Left kidney (tissue), 8 donors: ENCODE data around the gene PGLYRP2. TPM values are rescaled to one million over a fixed set of nuclear protein-coding genes. Genes with fewer than 3 reads are reported as not detected.
"Not testable (repeated sequence)": the region's sequence is repeated elsewhere in the genome, so short reads cannot be mapped to it uniquely, and the experiment has no call there.

Experiments
- DNase-seq: peaks from one replicate; pipeline ENCODE4 v3.0.0-alpha.2; 2013
- long read RNA-seq, 8 donors: transcript quantifications; one replicate each; lab custom pipeline, GENCODE V29; 2026
- polyA plus RNA-seq: library from polyadenylated mRNA; unstranded; fragments of 120-200 nt; gene quantifications from one replicate; pipeline ENCODE4 v1.2.1, GENCODE V29; 2013; ENCODE audit not compliant: insufficient read length

PGLYRP2 gene
- polyA plus RNA-seq = not detected
- long read RNA-seq, donor 1 = 0 reads
- long read RNA-seq, donor 2 = 0 reads
- long read RNA-seq, donor 3 = 0 reads
- long read RNA-seq, donor 4 = 0 reads
- long read RNA-seq, donor 5 = 0 reads
- long read RNA-seq, donor 6 = 0 reads
- long read RNA-seq, donor 7 = 0 reads
- long read RNA-seq, donor 8 = 0 reads

- peak; percentile 24 for DNase-seq
Observed at GRCh38 chr19:15479391-15480345, at the start of gene PGLYRP2. PGLYRP2 (minus strand) TSS chr19:15479501; CDS start chr19:15479371, 130 bp downstream.

DNA sequence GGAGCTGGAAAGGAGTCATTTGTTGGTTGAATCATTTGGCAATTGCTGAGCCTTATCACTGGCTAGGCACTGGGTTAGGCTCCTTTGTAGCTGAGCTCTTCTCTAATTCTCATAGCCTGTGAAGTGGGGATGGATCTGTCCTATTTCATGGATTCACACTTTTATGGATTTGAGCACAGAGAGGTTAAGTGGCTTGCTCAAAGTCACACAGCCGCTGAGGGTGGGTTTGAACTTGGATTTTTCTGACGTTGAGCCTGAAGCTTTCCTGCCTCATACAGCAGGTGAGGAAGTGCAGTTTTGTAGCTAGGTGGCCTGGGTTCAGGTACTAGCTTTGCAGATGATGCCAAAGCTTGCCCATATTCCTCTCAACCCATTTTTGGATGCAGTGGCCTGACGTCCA lies 48.4 kb upstream of the PGLYRP2 start:
- no peak for DNase-seq

DNA sequence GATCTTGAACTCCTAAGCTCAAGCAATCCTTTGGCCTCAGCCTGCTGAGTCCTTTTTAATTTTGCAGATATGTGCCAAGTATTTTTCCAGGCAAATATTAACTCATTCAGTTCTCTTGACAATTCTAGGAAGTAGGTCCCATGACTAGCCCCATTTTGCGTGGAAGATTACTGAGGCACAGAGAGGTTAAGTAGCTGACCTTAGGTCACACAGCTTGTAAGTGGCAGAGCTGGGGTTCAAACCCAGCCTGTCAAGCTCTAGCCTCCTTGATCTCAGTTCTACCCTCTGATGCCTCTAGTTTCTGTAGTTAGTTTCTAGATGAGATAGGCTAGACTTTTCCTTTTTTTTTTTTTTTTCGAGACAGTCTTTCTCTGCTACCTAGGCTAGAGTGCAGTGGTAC lies 47.1 kb upstream of the PGLYRP2 start:
- DNase-seq = no peak

- DNase-seq = no peak
Observed at GRCh38 chr19:15525291-15525690, 46.0 kb upstream of the PGLYRP2 start.

DNA sequence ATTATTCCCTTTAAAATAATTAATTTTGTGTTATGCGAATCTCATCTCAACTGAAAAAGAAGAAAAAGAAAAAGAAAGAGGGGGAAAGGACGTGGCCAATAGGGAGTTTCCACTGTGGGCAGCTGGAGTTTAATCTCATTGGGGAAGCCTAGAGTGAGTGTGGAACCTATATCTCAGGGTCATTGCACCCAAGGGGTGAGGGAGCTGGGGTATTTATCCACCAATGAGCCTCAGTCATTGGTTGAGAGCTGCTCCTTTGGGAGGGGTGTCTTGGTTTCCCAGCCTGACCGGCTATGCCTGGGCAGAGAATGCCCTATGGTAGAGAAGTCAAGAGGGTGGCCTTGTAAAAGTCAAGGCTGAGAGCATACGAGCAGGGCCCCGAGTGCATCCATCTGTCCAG lies 45.5 kb upstream of the PGLYRP2 start:
- DNase-seq = no peak

DNA sequence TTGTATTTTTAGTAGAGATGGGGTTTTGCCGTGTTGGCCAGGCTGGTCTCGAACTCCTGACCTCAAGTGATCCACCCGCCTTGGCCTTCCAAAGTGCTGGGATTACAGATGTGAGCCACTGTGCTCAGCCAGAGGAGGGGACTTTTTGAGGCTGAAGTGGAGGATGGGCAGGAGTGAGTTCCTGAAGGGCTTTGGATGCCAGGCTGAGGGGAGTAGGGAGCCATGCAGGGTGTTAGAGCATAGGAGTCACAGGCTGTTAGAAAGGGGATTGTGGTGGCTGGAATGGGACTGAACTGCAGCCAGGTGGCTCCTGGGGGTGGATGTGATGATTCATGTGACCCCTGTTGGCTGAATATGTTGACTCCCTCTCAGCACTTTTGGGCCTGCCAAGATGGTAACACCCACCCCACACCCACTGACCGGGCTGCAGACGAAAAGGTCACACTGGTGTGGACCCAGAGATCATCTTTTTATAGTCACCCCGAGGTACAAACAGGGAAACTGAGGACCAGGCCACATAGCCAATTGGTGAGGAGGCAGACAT lies 40.2 kb upstream of the PGLYRP2 start:
- DNase-seq = no peak

DNA sequence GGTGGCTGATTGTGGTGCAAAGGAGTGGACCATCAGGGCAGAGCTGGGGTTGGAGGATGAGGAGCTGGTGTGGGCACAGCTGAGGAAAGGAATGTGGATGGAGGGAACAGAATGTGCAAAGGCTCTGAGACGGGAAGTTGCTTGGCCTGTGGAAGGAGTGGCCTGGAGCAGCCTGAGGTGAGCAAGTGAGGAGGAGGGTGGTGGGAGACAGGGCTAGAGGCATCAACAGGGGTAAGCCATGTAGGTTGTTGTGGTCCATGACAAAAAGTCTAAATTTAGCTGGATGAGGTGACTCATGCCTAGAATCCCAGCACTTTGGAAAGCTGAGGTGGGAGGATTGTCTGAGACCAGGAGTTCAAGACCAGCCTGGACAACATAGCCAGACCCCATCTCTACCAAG lies 38.5 kb upstream of the PGLYRP2 start:
- no peak for DNase-seq

DNA sequence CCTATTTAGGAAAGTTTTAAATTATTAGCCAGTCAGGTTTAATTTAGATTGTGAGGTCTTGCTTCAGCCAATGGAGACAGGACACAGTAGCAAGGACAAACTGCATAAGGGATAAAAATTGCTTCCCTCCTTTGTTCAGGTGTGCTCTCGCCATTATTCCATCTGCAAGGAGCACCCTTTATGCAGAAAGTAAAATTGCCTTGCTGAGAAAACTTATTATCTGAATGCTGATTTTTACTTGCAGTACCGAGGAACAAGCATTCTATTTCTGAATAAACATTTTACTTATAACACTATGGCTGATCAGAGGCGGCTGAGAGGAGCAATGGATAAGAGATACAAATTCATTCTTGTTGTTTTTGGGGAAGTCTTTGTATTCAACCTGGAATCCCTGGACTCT lies 37.1 kb upstream of the PGLYRP2 start:
- no peak for DNase-seq

DNA sequence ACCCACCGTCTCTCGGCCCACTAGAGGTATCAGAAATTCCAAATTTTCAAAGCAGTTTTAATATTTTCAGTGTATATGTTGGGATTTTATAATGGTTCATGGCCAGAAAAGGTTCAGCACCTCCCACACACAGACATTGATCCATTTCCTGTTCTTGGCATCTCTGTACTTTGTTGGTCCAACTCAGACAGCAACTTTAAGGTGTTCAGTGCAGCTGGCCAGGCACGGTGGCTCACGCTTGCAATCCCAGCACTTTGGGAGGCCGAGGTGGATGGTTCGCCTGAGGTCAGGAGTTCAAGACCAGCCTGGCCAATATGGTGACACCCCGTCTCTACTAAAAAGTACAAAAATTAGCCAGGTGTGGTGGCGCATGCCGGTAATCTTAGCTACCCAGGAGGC lies 35.9 kb upstream of the PGLYRP2 start:
- not testable (repeated sequence) for DNase-seq

DNA sequence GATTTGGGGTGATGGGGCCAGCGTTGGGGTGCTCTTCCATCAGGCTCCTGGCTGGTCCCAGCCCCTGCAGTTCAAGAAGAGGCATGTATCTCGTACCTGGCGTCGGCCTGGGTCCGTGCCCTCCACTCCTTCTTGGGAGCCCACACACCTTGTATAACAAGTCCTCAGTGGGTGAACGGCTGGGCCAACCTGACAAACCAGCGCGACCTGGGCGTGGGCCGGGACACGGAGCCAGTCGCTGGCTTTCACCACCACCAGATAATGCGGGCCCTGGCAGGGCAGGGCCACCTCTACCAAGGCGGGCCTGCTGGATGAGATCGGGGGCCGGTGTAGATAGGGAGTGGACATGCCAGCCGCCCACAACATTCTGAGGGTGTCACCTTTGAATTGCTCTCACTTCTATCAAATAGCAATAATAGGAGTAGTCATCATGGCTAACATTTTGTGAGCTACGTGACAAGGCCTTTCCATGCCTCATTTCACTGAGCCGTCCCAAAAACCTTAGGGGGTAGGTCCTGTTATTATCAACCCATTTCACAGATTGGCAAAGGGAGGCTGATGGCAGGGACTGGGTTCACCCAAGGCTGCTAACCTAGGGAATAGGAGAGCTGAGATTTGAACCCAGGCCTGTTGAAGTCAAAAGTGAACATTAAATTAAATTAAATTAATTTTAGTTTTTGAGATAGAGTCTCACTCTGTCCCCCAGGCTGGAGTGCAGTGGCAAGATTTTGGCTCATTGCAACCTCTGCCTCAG lies 32.5 kb upstream of the PGLYRP2 start:
- no peak for DNase-seq

- no peak for DNase-seq
Observed at GRCh38 chr19:15508035-15508710, 28.9 kb upstream of the PGLYRP2 start, which contains the start of gene CYP4F22. CYP4F22 (plus strand) TSS chr19:15508525; CDS start chr19:15525337, 16,812 bp downstream.

- no peak for DNase-seq
Observed at GRCh38 chr19:15507068-15508034, 28.1 kb upstream of the PGLYRP2 start.

DNA sequence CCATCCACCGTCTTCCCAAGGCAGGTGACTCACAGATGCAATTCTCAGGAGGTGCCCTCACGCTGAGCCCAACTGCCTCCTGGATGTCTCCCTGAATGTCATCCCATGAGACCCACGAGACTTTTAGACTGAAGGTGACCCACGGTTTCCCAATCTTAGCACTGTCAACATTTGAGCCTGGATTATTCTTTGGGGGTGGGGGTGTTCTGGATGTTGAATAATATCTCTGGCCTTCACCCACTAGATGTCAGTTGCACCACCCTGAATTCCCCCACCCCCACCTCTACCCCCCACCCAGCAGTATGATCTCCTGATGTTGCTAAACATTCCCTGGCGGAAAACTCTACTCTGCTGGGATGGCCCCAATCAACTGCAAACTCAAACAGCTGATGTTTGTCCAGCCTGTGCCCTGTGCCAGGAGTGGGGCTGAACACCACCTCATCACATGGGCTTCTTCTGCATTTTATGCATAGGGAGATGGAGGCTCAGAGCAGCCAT lies 26.8 kb upstream of the PGLYRP2 start:
- no peak for DNase-seq

DNA sequence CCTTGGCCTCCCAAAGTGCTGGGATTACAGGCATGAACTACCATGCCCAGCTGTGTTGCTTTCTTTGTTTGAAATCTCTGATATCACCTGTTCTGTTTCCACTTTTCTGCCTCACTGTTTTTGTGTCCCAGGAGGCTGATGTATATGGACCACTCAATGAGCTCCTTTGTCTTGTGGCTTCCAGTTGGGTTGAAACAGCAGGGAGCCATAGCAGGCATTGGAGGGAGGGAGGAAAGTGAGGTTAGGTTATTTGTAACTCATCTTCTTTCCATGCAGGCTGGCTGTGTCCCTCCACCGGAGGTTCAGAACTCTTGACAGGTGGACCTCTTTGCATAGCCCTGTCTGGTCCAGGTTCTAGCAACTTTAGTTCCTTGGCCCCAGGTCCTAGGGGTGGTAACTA lies 23.0 kb upstream of the PGLYRP2 start:
- DNase-seq = no peak

DNA sequence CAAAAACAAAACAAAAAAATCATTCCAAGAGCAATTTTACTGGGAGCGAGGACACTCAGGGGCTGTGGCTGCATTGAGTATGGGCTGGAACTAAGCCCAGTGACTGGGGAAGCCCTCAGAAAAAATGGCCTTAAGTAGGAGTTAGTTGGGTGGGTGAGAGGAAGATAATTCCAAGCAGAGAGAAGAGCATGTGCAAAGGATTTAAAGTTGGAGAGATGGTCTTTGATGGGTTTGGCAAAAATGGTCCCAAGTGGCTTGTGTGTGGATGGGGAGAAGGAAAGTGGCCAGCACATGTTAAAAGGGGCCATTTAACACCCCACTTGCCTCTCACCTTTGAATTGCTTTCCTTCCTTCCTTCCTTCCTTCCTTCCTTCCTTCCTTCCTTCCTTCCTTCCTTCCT lies 22.3 kb upstream of the PGLYRP2 start:
- DNase-seq = no peak

DNA sequence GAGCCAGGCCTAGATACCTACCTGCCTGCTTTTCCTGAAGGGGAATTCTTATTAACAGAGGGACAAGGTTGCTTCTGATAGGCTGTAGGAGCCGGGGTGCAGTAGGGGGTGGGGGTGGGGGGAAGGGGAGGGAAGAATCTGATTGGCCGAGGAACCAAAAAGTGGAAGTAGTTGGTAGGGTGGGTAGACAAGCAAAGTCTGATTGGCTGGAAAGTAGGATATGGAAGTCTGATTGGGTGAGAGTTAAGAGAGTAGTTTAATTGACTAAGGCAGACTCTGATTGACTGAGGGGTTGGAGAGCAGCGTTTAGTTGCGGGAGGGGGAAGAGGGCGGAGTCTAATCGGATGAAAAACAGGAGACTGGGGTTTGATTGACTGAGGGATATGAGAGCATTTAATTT lies 19.6 kb upstream of the PGLYRP2 start:
- no peak for DNase-seq

DNA sequence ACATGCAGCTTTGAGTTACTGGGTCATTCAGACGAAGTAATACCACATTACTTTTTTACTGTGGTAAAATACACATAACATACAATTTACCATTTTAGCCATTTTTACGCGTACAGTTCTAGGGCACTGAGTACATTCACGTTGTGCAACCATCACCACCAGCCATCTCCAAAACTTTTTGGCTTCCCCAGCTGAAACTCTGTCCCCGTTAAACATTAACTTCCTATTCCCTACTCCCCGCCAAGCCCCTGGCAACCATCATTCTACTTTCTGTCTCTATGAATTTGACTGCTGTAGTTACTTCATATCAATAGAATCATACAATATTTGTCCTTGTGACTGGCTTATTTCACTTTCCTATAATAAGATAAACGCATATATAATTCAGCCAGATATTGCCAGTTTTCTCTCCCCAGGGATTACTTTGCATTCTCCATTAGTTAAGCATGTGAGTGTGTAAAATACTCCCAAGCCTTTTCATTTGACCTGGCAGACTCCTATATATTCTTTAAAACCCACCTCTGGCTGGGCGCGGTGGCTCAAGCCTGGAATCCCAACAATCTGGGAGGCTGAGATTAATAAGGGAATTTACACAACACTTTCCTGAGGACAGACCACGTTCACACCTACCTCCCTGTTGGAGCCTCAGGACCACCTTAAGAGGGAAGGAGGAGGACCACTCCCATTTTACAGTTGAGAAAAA lies 19.0 kb upstream of the PGLYRP2 start:
- no peak for DNase-seq

- no peak for DNase-seq
Observed at GRCh38 chr19:15495151-15495550, 15.8 kb upstream of the PGLYRP2 start.

DNA sequence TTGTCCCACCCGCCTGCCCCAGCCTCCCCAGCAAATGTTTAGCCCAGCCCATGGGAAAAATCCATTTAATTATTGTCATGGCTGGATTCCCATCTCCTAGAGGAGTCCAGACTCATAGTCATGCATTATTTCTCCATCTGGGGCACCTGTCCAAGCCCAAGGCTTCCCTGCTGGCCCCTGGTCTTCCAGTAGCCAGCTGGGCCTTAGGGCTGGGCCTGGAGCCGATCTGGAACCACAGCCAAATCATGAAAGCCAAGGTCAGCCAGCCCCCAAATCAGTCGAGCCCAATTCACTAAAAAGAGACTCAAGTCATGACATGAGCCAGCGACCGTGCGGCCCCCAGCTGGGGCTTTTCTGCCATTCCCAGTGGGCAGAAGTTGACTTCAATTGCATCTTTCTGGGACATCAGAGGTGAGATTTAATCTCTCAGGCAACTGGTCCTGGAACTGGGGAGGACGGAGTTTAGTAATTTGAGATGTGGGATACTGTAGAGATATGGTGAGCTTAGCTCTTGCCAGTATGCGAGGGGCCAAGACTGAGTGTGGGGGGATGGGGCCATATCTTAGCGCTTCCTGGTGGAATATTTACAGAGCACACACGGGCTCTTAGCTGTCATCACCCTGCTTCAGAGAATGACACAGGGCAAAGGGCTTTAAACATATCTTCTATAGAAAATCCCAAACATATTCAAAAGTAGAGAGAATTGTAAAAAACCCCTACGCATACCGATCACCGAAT lies 9.4 kb upstream of the PGLYRP2 start:
- no peak for DNase-seq
